GM23338 (cell line): ENCODE measurements around the gene METTL14. TPM values are rescaled to one million over a fixed set of nuclear protein-coding genes. Genes with fewer than 3 reads are reported as not detected.

Source experiments
- ATAC-seq: fragments of 200-7000 bp; cut with Tn5 transposase; 3 replicates; pipeline ENCODE4 v1.9.1; 2020
- DNase-seq: peaks from one replicate; pipeline ENCODE4 v3.0.0-alpha.2; 2015; ENCODE audit warnings: low spot score
- H2AFZ ChIP-seq: fragments of 200-600 bp; sonication (generic); 2 replicates; pipeline ENCODE4 v1.8.0; 2016; ENCODE audit warnings: antibody characterized with exemption, mild to moderate bottlenecking, moderate library complexity
- H3F3A ChIP-seq: fragments of 200-600 bp; sonication (generic); replicated peaks from 2 replicates; pipeline ENCODE4 v1.8.0; 2017; ENCODE audit warnings: antibody characterized with exemption, mixed run types, low read depth
- H3K27ac ChIP-seq: fragments of 200-600 bp; sonication (generic); 2 replicates; pipeline ENCODE4 v1.6.1; 2016; ENCODE audit warnings: low read depth
- H3K27me3 ChIP-seq: fragments of 200-600 bp; sonication (generic); 2 replicates; pipeline ENCODE4 v1.8.0; 2016; ENCODE audit warnings: mild to moderate bottlenecking, mixed run types, moderate library complexity; ENCODE audit not compliant: insufficient read depth
- H3K36me3 ChIP-seq: fragments of 200-600 bp; sonication (generic); 2 replicates; pipeline ENCODE4 v1.8.0; 2016; ENCODE audit warnings: mild to moderate bottlenecking; ENCODE audit not compliant: insufficient read depth
- H3K4me1 ChIP-seq: fragments of 200-600 bp; sonication (generic); 2 replicates; pipeline ENCODE4 v1.8.0; 2016; ENCODE audit warnings: mild to moderate bottlenecking, moderate library complexity; ENCODE audit not compliant: insufficient read depth
- H3K4me2 ChIP-seq: fragments of 200-600 bp; sonication (generic); 2 replicates; pipeline ENCODE4 v1.7.1; 2017; ENCODE audit warnings: mixed run types
- H3K4me3 ChIP-seq: fragments of 200-600 bp; sonication (generic); 2 replicates; pipeline ENCODE4 v1.6.1; 2016; ENCODE audit warnings: mixed run types
- H3K79me2 ChIP-seq: fragments of 200-600 bp; sonication (generic); replicated peaks from 2 replicates; pipeline ENCODE4 v1.8.0; 2017; ENCODE audit warnings: mild to moderate bottlenecking; ENCODE audit not compliant: insufficient read depth
- H3K9me2 ChIP-seq: fragments of 200-600 bp; sonication (generic); 2 replicates; pipeline ENCODE4 v1.8.0; 2017; ENCODE audit not compliant: insufficient read depth
- H4K20me1 ChIP-seq: fragments of 200-600 bp; sonication (generic); replicated peaks from 2 replicates; pipeline ENCODE4 v1.8.0; 2017; ENCODE audit warnings: mild to moderate bottlenecking; ENCODE audit not compliant: insufficient read depth
- H3K27ac Mint-ChIP-seq: 2 replicates; pipeline ENCODE4 v1.8.0; 2020; ENCODE audit warnings: inconsistent platforms, mild to moderate bottlenecking, moderate library complexity, mixed read lengths
- H3K27me3 Mint-ChIP-seq: 3 replicates; pipeline ENCODE4 v1.8.0; 2022; ENCODE audit warnings: low read depth, mild to moderate bottlenecking, moderate library complexity, mixed read lengths, inconsistent platforms; ENCODE audit not compliant: insufficient read depth, poor library complexity
- H3K36me3 Mint-ChIP-seq: 3 replicates; pipeline ENCODE4 v1.8.0; 2021; ENCODE audit warnings: low read depth, mild to moderate bottlenecking, inconsistent platforms, moderate library complexity, mixed read lengths
- H3K4me1 Mint-ChIP-seq: 3 replicates; pipeline ENCODE4 v1.8.0; 2020; ENCODE audit warnings: mild to moderate bottlenecking, inconsistent platforms, mixed read lengths
- H3K4me3 Mint-ChIP-seq: 3 replicates; pipeline ENCODE4 v1.8.0; 2021; ENCODE audit warnings: moderate library complexity, mild to moderate bottlenecking, inconsistent platforms, mixed read lengths
- H3K9me3 Mint-ChIP-seq: 3 replicates; pipeline ENCODE4 v1.8.0; 2020; ENCODE audit warnings: moderate library complexity, mild to moderate bottlenecking, inconsistent platforms, mixed read lengths
- CREB1 ChIP-seq: fragments of 250-450 bp; sonication (Bioruptor Pico); IDR thresholded peaks from 2 replicates; pipeline ENCODE4 v1.5.0; 2020; ENCODE audit warnings: low read depth, mild to moderate bottlenecking, moderate library complexity
- EZH2phosphoT487 ChIP-seq: fragments of 200-600 bp; sonication (generic); IDR thresholded peaks from one replicate; pipeline ENCODE4 v1.8.1; 2018; ENCODE audit warnings: antibody characterized with exemption; ENCODE audit not compliant: unreplicated experiment
- NANOG ChIP-seq: IDR thresholded peaks from 2 replicates; pipeline ENCODE4 v1.6.1; 2016; ENCODE audit warnings: antibody characterized with exemption, borderline replicate concordance
- POLR2AphosphoS5 ChIP-seq: IDR thresholded peaks from 2 replicates; pipeline ENCODE4 v1.6.1; 2016; ENCODE audit warnings: antibody characterized with exemption, low read depth
- STAT1 ChIP-seq: IDR thresholded peaks from one replicate; pipeline ENCODE4 v1.6.1; 2016; ENCODE audit warnings: antibody characterized with exemption; ENCODE audit not compliant: unreplicated experiment
- ZNF114 ChIP-seq: fragments of 250-450 bp; sonication (Bioruptor Pico); IDR thresholded peaks from 2 replicates; pipeline ENCODE4 v1.5.0; 2020; ENCODE audit warnings: mild to moderate bottlenecking, moderate library complexity
- ZNF331 ChIP-seq: fragments of 250-450 bp; sonication (Bioruptor Pico); IDR thresholded peaks from 2 replicates; pipeline ENCODE4 v1.5.0; 2020; ENCODE audit warnings: low read depth, mild to moderate bottlenecking, moderate library complexity
- polyA plus RNA-seq: library from polyadenylated mRNA; unstranded; fragments of >200 nt; fragmentation: Nextera tagmentation; extraction: Ambion mirVana; gene quantifications from 2 replicates; pipeline ENCODE4 v1.2.1, GENCODE V29; 2016
- total RNA-seq: library from RNA; depleted of rRNA; stranded (reverse); fragments of >200 nt; shearing (Covaris generic); gene quantifications from 2 replicates; pipeline ENCODE4 v1.2.3, GENCODE V29; 2014
- TF ChIP-seq, protein P1 (sequence below): IDR thresholded peaks from one replicate; pipeline ENCODE4 v1.6.1; 2018; ENCODE audit warnings: antibody characterized with exemption; ENCODE audit not compliant: unreplicated experiment
- TF ChIP-seq, protein P2 (sequence below): fragments of 250-450 bp; sonication (Bioruptor Pico); IDR thresholded peaks from 2 replicates; pipeline ENCODE4 v1.5.0; 2020; ENCODE audit warnings: mild to moderate bottlenecking, moderate library complexity
- TF ChIP-seq, protein P3 (sequence below): IDR thresholded peaks from 2 replicates; pipeline ENCODE4 v1.6.1; 2016; ENCODE audit warnings: antibody characterized with exemption
- TF ChIP-seq, protein P4 (sequence below), 2 experiments: fragments of 200-600 bp in 1 of 2; sonication (generic) in 1 of 2; conservative IDR thresholded peaks; 2 replicates each; pipeline versions ENCODE4 v1.5.1 to v1.6.1; 2016 to 2017; ENCODE audit warnings: antibody characterized with exemption in 2 of 2, low read depth in 2 of 2, mild to moderate bottlenecking in 2 of 2, moderate library complexity in 1 of 2

Gene METTL14
- total and polyA plus RNA-seq, 2 experiments from 2014 or later = 39.3 to 56.8 TPM

DNA sequence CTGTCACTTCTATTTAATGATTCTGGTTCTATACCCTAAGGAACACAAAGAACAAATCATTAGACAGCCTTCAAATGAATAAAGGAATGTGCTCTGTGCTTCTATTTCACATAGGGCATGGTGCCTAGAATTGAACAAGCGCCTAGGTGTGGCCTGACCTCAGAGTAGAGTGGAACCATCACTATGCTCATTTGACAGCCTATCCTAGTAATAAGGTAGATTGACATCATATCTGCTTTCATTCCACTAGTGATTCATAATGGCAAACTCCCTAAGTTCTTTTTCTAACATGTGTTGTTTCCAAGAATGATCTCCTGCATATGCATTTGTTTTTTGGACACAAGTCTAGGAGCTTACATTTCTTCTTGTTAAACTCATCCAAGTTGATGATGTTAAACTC is 36.6 kb downstream of the METTL14 start:
- no peaks in the 10 kb centered on the region for H3K9me2 ChIP-seq
- ATAC-seq (no peak), DNase-seq (no peak)
- H3K79me2 ChIP-seq = no peaks in the 10 kb centered on the region
- TF ChIP-seq CREB1 (no peak), NANOG (no peak), ZNF331 (CRISPR knock-in tag) (no peak), POLR2AphosphoS5 (no peak), STAT1 (no peak), EZH2phosphoT487 (no peak), ZNF114 (CRISPR knock-in tag) (no peak)
- TF ChIP-seq, protein P1, sequence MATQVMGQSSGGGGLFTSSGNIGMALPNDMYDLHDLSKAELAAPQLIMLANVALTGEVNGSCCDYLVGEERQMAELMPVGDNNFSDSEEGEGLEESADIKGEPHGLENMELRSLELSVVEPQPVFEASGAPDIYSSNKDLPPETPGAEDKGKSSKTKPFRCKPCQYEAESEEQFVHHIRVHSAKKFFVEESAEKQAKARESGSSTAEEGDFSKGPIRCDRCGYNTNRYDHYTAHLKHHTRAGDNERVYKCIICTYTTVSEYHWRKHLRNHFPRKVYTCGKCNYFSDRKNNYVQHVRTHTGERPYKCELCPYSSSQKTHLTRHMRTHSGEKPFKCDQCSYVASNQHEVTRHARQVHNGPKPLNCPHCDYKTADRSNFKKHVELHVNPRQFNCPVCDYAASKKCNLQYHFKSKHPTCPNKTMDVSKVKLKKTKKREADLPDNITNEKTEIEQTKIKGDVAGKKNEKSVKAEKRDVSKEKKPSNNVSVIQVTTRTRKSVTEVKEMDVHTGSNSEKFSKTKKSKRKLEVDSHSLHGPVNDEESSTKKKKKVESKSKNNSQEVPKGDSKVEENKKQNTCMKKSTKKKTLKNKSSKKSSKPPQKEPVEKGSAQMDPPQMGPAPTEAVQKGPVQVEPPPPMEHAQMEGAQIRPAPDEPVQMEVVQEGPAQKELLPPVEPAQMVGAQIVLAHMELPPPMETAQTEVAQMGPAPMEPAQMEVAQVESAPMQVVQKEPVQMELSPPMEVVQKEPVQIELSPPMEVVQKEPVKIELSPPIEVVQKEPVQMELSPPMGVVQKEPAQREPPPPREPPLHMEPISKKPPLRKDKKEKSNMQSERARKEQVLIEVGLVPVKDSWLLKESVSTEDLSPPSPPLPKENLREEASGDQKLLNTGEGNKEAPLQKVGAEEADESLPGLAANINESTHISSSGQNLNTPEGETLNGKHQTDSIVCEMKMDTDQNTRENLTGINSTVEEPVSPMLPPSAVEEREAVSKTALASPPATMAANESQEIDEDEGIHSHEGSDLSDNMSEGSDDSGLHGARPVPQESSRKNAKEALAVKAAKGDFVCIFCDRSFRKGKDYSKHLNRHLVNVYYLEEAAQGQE = no peak
- TF ChIP-seq, protein P2, sequence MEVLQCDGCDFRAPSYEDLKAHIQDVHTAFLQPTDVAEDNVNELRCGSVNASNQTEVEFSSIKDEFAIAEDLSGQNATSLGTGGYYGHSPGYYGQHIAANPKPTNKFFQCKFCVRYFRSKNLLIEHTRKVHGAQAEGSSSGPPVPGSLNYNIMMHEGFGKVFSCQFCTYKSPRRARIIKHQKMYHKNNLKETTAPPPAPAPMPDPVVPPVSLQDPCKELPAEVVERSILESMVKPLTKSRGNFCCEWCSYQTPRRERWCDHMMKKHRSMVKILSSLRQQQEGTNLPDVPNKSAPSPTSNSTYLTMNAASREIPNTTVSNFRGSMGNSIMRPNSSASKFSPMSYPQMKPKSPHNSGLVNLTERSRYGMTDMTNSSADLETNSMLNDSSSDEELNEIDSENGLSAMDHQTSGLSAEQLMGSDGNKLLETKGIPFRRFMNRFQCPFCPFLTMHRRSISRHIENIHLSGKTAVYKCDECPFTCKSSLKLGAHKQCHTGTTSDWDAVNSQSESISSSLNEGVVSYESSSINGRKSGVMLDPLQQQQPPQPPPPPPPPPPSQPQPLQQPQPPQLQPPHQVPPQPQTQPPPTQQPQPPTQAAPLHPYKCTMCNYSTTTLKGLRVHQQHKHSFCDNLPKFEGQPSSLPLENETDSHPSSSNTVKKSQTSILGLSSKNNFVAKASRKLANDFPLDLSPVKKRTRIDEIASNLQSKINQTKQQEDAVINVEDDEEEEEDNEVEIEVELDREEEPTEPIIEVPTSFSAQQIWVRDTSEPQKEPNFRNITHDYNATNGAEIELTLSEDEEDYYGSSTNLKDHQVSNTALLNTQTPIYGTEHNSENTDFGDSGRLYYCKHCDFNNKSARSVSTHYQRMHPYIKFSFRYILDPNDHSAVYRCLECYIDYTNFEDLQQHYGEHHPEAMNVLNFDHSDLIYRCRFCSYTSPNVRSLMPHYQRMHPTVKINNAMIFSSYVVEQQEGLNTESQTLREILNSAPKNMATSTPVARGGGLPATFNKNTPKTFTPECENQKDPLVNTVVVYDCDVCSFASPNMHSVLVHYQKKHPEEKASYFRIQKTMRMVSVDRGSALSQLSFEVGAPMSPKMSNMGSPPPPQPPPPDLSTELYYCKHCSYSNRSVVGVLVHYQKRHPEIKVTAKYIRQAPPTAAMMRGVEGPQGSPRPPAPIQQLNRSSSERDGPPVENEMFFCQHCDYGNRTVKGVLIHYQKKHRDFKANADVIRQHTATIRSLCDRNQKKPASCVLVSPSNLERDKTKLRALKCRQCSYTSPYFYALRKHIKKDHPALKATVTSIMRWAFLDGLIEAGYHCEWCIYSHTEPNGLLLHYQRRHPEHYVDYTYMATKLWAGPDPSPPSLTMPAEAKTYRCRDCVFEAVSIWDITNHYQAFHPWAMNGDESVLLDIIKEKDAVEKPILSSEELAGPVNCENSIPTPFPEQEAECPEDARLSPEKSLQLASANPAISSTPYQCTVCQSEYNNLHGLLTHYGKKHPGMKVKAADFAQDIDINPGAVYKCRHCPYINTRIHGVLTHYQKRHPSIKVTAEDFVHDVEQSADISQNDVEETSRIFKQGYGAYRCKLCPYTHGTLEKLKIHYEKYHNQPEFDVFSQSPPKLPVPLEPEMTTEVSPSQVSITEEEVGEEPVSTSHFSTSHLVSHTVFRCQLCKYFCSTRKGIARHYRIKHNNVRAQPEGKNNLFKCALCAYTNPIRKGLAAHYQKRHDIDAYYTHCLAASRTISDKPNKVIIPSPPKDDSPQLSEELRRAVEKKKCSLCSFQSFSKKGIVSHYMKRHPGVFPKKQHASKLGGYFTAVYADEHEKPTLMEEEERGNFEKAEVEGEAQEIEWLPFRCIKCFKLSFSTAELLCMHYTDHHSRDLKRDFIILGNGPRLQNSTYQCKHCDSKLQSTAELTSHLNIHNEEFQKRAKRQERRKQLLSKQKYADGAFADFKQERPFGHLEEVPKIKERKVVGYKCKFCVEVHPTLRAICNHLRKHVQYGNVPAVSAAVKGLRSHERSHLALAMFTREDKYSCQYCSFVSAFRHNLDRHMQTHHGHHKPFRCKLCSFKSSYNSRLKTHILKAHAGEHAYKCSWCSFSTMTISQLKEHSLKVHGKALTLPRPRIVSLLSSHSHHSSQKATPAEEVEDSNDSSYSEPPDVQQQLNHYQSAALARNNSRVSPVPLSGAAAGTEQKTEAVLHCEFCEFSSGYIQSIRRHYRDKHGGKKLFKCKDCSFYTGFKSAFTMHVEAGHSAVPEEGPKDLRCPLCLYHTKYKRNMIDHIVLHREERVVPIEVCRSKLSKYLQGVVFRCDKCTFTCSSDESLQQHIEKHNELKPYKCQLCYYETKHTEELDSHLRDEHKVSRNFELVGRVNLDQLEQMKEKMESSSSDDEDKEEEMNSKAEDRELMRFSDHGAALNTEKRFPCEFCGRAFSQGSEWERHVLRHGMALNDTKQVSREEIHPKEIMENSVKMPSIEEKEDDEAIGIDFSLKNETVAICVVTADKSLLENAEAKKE = no peak
- TF ChIP-seq, protein P3, sequence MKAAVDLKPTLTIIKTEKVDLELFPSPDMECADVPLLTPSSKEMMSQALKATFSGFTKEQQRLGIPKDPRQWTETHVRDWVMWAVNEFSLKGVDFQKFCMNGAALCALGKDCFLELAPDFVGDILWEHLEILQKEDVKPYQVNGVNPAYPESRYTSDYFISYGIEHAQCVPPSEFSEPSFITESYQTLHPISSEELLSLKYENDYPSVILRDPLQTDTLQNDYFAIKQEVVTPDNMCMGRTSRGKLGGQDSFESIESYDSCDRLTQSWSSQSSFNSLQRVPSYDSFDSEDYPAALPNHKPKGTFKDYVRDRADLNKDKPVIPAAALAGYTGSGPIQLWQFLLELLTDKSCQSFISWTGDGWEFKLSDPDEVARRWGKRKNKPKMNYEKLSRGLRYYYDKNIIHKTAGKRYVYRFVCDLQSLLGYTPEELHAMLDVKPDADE = no peak
- TF ChIP-seq, protein P4, sequence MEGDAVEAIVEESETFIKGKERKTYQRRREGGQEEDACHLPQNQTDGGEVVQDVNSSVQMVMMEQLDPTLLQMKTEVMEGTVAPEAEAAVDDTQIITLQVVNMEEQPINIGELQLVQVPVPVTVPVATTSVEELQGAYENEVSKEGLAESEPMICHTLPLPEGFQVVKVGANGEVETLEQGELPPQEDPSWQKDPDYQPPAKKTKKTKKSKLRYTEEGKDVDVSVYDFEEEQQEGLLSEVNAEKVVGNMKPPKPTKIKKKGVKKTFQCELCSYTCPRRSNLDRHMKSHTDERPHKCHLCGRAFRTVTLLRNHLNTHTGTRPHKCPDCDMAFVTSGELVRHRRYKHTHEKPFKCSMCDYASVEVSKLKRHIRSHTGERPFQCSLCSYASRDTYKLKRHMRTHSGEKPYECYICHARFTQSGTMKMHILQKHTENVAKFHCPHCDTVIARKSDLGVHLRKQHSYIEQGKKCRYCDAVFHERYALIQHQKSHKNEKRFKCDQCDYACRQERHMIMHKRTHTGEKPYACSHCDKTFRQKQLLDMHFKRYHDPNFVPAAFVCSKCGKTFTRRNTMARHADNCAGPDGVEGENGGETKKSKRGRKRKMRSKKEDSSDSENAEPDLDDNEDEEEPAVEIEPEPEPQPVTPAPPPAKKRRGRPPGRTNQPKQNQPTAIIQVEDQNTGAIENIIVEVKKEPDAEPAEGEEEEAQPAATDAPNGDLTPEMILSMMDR (conservative IDR thresholded peaks at IDR 0.05; ENCODE audit: low read depth in 2 of 2) = no peak
- Mint-ChIP-seq H3K36me3 (peaks cover 2% of the 10 kb centered on the region; the same call in 1 of the 3 replicates), H3K9me3 (no peaks in the 10 kb centered on the region), H3K4me1 (peaks cover 6% of the 10 kb centered on the region; the same call in 2 of the 3 replicates), H3K27me3 (no peaks in the 10 kb centered on the region), H3K27ac (no peak overlapping the region), H3K4me3 (no peak overlapping the region)
- no peak overlapping the region for H2AFZ ChIP-seq
- peaks cover 9% of the 10 kb centered on the region for H3K36me3 ChIP-seq
- peaks cover 12% of the 10 kb centered on the region; the same call in 1 of the 2 replicates for H4K20me1 ChIP-seq
- no peak overlapping the region for H3K4me3 ChIP-seq
- peaks cover 3% of the 10 kb centered on the region; the same call in 1 of the 2 replicates for H3K4me1 ChIP-seq
- peaks cover 3% of the 10 kb centered on the region; the same call in 1 of the 2 replicates for H3F3A ChIP-seq
- H3K4me2 ChIP-seq = no peak overlapping the region
- H3K27ac ChIP-seq = no peak overlapping the region
- H3K27me3 ChIP-seq = no peaks in the 10 kb centered on the region
